Retina (tissue), 1 donor: ENCODE measurements around the gene FNTB.
"Not testable (repeated sequence)": the region's sequence is repeated elsewhere in the genome, so short reads cannot be mapped to it uniquely, and the experiment has no call there.

Source experiments
- DNase-seq: peaks from one replicate; pipeline ENCODE4 v3.0.0-alpha.2; 2016

Gene FNTB

DNA sequence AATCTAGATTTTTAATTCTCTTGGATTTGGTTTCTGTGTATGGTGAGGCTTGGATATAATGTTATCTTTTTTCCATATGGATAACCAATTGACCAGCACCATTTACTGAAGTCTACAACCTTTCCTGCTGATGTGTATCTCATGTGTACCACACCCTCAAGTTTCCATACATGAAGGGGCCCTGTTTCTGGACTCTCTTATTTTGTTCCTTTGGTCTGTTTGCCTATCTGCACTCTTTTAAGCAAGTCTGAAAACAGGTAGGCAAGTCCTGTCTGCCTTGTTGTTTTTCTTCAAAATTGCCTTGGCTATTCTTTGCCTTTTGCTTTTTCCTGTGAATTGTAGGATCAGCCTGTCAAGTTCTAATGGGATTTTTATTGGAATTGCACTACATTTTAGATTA is 71.0 kb downstream of the FNTB start:
- no peak for DNase-seq

GRCh38 chr14:65062096-65063075 is 75.7 kb downstream of the FNTB start:
- DNase-seq: no peak

- no peak for DNase-seq
Measured at GRCh38 chr14:65065719-65066118, 79.0 kb downstream of the FNTB start.

GRCh38 chr14:65069874-65070413 is 83.2 kb downstream of the FNTB start:
- DNase-seq: no peak

- no peak for DNase-seq
Measured at GRCh38 chr14:65070471-65070976, 83.8 kb downstream of the FNTB start.

DNA sequence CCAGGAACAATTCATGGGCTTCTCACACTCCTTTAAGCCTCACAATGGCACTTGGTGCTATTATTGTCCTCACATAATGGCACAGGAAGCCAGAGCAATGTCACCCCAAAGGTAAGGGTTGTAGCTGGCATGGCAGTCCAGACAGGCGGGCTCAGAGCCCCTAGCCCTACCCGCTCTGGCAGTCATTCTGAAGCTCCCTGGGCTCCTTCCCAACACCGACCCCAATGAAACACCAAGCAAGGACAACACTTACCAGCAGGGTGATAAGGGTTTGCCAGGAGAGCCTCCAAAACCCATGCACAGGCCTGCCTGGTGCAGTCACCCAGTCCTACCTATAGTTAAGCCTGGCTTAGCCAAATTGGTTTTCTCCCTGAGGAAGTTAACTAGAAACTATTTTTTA is 84.8 kb downstream of the FNTB start:
- no peak for DNase-seq

DNA sequence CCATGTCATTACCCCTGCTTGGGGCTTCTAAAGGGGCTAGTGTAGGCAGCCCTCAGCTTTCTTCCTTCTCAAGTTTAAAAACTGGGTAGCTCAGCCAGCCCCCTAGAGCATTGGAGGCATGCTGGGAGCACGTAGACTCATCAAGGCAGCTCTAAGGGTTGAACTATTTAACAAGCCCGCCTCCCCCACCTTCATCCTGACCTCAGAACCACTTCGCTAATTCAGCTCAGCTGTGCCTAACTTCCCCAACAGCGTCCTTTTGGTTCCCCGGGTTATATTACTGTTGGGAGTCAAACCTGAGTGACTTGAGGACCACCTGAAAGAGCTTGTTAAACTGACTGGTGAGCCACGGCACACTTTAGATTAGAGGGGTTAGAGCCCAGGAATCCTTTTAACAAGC is 85.6 kb downstream of the FNTB start:
- DNase-seq: no peak

- no peak for DNase-seq
Measured at GRCh38 chr14:65072937-65073336, 86.2 kb downstream of the FNTB start.

- DNase-seq: no peak
Measured at GRCh38 chr14:65073605-65074201, 87.0 kb downstream of the FNTB start.

- DNase-seq: no peak
Measured at GRCh38 chr14:65074449-65075150, 87.9 kb downstream of the FNTB start.

GRCh38 chr14:65075628-65076325 is 89.1 kb downstream of the FNTB start:
- no peak for DNase-seq

- no peak for DNase-seq
Measured at GRCh38 chr14:65077318-65077717, 90.6 kb downstream of the FNTB start.

GRCh38 chr14:65079201-65079600 is 92.5 kb downstream of the FNTB start:
- DNase-seq: no peak

DNA sequence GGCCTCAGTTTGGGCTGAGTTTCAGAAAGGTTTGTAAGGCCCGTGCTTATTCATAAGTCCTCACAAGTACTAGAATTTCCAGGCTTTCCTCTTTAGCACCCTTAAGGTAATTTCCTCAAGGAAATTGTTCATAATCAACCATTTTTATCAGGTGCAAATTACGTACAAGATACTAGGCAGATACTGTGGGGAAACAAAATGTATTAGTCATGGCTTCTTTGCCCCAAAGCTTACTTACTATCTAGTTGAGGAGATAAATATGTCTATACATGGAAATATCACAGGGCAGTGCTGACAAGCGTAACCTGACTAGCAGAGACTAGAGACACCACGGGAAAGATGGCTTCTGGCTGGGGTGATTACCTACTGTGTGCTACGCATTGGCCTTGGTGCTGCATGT is 93.1 kb downstream of the FNTB start:
- DNase-seq: no peak

GRCh38 chr14:65080960-65081747 is 94.5 kb downstream of the FNTB start:
- no peak for DNase-seq

DNA sequence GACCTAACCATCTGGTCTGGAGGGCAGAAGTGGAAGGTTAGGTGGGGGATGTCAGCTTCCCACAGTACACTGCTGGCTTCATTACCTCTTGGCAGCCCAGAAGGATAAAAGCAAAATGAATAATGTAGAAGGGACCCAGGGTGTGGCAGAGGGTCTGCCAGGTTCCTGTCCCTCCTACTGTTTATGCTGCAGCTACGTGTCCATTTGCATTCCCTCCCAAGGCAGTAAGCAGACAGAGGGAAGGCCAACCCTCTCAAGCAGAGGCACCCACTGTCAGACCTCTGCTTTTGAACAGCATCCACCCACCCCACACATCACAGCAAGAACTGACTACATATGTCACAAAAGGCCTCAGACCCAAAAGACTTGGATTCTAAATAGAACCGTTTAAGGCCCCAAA is 96.2 kb downstream of the FNTB start:
- DNase-seq: no peak

DNA sequence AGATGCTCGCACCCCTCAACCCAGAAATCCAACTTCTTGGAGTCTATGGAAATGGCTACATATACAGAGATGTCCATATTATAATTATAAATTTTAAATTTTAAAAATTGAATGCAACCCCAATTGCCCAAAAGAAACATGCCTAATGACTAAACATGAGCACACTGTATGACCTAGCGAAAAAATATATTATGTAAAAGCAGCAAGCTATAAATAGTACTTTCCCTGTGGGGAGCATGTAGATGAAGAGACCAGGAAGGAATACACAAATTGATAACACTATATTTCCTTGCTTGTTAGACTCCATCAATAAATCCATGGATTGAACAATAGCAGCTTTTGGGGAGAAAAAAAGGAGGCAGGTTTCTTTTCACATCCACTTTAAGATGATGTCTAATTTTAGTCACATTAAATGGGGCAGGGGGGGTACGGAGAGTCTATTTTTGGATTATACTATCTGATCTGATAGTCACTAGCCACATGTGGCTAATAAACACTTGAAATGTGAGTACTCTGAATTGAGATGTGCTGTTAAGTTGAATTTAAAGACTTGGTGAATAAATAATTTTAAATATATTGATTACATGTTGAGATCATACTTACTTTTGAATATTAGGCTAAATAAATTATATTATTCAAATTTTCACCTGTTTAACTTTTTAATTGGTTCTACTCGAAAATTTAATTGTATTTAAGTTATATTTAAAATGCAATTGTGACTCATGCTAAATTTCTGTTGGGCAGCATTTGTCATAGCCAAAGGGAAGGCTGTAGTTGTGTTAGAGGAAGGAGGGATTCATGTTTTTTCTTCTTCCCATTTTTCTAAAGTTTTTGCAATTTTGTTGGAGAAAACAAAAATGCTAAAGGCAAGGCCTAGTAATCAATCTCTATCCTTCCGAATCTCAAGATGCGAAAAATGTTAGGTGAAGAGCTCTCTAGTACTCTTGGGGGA is 98.1 kb downstream of the FNTB start:
- no peak for DNase-seq

DNA sequence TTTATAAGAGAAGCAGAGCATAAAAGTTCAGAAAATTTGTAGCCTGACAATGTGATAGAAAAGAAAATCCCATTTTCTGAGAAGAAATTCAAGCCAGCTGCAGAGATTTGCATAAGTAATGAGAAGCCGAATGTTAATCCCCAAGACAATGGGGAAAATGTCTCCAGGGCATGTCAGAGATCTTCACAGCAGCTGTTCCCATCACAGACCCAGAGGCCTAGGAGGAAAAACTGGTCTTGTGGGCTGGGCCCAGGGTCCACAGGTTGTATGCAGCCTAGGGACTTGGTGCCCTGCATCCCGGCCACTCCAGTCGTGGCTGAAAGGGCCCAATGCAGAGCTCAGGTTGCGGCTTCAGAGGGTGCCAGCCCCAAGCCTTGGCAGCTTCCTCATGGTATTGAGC is 100.0 kb downstream of the FNTB start:
- not testable (repeated sequence) for DNase-seq

DNA sequence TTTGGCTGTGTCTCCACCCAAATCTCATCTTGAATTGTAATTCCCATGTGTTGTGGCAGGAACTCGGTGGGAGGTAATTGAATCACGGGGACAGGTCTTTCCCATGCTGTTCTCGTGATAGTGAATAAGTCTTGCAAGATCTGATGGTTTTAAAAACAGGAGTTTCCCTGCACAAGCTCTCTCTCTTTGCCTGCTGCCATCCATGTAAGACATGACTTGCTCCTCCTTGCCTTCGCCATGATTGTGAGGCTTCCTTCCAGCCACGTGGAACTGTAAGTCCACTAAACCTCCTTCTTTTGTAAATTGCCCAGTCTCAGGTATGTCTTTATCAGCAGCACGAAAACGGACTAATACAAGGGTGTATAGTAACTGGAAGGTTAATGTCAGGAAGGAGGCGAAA is 101.1 kb downstream of the FNTB start:
- not testable (repeated sequence) for DNase-seq

GRCh38 chr14:65092349-65092748 is 105.7 kb downstream of the FNTB start:
- DNase-seq: no peak
